Measurements from ENCODE around the gene SINHCAF.
A peak's percentile ranks its signal among the peaks of the same experiment; 100 is the strongest.

The SINHCAF gene

DNA sequence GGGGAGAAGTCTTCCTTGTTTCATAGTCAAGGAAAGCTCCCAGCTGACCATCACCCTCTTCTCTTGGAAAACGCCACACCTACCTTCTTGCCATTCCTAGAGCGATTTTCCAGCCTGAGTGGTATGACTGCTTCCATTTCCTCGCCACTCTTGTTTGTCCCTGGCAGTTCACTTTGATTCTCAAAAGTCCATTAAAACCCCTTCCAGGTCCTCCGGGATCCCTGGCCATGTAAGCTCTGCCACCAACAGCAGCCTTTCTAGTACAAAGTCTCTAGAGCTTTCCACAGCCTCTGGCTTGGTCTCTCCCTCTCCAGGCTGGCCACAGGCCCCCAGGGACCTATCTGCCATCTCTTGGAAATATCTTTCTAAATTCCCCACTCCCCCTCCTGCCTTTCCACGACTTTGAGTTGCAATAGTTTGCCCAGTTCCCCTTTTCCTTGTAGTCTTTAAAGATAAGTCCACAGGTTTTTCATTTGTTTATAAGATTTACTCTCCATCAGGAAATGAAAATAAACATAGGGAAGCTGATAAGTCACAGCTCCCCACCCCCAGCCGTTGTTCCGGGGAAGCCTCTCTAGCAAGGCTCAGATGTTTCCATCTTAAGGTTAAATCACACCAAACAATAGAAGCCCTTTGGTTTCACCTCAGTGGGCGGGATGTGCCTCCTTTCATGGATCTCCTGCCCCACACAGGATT is 42.9 kb upstream of the SINHCAF start:
- no peak for DNase-seq
- Histone ChIP-seq H3K36me3 (no peaks in the 10 kb centered on the region), H3K27ac (no peak overlapping the region), H3K27me3 (ENCODE audit: insufficient read depth, low read depth, severe bottlenecking) (no peaks in the 10 kb centered on the region), H3K4me3 (ENCODE audit: low read depth, low read length) (no peak overlapping the region), H3K9me3 (ENCODE audit: severe bottlenecking) (no peaks in the 10 kb centered on the region)
- TF ChIP-seq, protein P1, sequence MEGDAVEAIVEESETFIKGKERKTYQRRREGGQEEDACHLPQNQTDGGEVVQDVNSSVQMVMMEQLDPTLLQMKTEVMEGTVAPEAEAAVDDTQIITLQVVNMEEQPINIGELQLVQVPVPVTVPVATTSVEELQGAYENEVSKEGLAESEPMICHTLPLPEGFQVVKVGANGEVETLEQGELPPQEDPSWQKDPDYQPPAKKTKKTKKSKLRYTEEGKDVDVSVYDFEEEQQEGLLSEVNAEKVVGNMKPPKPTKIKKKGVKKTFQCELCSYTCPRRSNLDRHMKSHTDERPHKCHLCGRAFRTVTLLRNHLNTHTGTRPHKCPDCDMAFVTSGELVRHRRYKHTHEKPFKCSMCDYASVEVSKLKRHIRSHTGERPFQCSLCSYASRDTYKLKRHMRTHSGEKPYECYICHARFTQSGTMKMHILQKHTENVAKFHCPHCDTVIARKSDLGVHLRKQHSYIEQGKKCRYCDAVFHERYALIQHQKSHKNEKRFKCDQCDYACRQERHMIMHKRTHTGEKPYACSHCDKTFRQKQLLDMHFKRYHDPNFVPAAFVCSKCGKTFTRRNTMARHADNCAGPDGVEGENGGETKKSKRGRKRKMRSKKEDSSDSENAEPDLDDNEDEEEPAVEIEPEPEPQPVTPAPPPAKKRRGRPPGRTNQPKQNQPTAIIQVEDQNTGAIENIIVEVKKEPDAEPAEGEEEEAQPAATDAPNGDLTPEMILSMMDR (IDR thresholded peaks at IDR 0.05; ENCODE audit: low read depth, low read length): no peak

DNA sequence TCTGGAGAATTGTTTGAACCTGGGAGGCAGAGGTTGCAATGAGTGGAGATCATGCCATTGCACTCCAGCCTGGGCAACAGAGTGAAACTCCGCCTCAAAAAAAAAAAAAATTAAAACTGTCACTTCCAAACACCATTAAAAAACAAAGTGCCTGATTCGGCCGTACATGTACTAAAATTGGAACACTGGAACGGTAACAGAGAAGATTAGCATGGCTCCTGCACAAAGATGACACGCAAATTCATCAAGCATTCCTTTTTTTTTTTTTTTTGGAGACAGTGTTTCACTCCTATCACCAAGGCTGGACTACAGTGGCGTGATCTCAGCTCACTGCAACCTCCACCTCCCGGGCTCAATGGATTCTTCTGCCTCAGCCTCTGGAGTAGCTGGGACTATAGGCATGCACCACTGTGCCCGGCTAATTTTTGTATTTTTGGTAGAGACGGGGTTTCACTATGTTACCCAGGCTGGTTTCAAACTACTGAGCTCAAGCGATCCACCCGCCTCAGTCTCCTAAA is 40.2 kb upstream of the SINHCAF start:
- Histone ChIP-seq H3K4me3 (ENCODE audit: low read depth, low read length) (no peak overlapping the region), H3K27ac (no peak overlapping the region), H3K9me3 (ENCODE audit: severe bottlenecking) (no peaks in the 10 kb centered on the region), H3K27me3 (ENCODE audit: insufficient read depth, low read depth, severe bottlenecking) (no peaks in the 10 kb centered on the region), H3K36me3 (no peaks in the 10 kb centered on the region)
- TF ChIP-seq, protein P1 (IDR thresholded peaks at IDR 0.05; ENCODE audit: low read depth, low read length): no peak
- DNase-seq: no peak

DNA sequence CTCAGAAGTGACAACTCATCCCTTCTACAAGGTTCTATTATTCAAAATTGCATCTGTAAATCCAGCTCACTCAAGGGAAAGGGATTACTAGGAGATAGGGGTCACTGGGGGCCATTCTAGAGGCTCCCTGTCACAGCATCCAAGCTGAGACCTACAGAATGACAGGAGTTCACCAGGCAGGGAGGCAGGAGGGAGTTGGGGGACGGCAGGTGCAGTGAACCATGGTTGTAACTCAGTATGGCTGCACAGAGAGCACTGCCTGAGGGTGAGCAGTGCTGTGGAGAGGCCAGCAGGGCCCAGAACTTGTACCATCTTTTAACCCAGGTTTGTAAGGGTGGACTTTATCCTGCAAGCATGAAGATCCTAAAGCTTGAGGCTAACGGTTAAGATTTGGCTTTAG is 37.9 kb upstream of the SINHCAF start:
- peak; percentile 75 for DNase-seq
- H3K27me3 ChIP-seq (ENCODE audit: insufficient read depth, low read depth, severe bottlenecking): no peaks in the 10 kb centered on the region
- TF ChIP-seq, protein P1 (IDR thresholded peaks at IDR 0.05; ENCODE audit: low read depth, low read length): no peak
- H3K9me3 ChIP-seq (ENCODE audit: severe bottlenecking): no peaks in the 10 kb centered on the region
- H3K27ac ChIP-seq: peak overlapping the region; percentile 55
- no peaks in the 10 kb centered on the region for H3K36me3 ChIP-seq
- no peak overlapping the region for H3K4me3 ChIP-seq (ENCODE audit: low read depth, low read length)

DNA sequence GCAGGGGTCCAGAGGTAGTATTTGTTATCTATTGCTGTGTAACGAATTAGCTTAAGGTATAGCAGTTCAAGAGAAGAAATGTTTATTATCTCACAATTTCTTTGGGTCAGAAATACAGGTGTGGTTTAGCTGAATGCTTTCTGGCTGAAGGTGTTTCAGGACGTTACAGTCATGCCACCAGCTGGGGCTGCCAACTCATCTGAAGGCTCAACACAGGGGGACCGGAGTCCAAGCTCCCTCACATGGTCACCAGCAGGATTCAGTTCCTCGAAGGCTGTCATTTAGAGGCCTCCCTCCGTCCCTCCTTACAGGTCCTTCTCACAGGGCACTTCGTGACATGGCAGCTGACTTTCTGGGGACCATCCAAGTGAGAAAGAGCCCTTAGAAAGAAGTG is 37.5 kb upstream of the SINHCAF start:
- no peak overlapping the region for H3K4me3 ChIP-seq (ENCODE audit: low read depth, low read length)
- no peaks in the 10 kb centered on the region for H3K27me3 ChIP-seq (ENCODE audit: insufficient read depth, low read depth, severe bottlenecking)
- TF ChIP-seq, protein P1 (IDR thresholded peaks at IDR 0.05; ENCODE audit: low read depth, low read length): no peak
- peak overlapping the region; percentile 55 for H3K27ac ChIP-seq
- no peaks in the 10 kb centered on the region for H3K36me3 ChIP-seq
- H3K9me3 ChIP-seq (ENCODE audit: severe bottlenecking): no peaks in the 10 kb centered on the region
- peak; percentile 49 for DNase-seq

DNA sequence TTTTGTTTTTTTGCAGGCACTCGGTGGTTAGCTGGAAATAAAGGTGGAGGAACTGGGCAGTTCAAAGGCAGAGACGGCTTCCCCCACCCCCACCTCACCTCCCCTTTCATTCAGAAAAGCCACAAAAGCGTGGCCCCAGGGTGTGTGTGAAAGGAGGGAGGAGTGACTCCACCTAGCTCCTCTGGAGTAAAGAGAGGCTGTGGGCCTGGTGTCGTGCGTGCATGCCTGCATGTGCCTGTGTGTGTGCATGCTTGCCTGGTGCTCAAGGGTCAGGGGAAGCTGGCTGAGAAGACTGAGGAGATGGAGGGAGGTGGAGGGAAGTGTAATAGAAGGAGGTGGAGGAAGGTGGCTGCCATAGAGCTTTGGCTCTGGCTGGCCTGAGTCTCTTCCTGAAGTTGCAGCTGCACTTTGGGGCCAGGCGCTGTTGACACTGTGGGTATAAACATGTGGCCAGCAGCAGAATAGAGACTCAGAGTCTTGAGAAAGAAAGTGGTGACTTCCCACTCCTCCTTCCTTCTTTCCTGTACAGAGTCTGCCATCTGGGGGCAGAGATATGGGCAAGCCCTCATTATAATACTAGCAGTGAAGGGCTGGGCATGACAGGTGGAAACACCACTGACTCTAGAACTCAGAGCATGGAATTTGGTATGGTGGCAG is 36.9 kb upstream of the SINHCAF start:
- H3K27me3 ChIP-seq (ENCODE audit: insufficient read depth, low read depth, severe bottlenecking): no peaks in the 10 kb centered on the region
- H3K4me3 ChIP-seq (ENCODE audit: low read depth, low read length): no peak overlapping the region
- H3K36me3 ChIP-seq: no peaks in the 10 kb centered on the region
- H3K27ac ChIP-seq: peak overlapping the region; percentile 55
- TF ChIP-seq, protein P1 (IDR thresholded peaks at IDR 0.05; ENCODE audit: low read depth, low read length): no peak
- H3K9me3 ChIP-seq (ENCODE audit: severe bottlenecking): no peaks in the 10 kb centered on the region
- DNase-seq: peak; percentile 27

Measured in WERI-Rb-1 (cell line).